OCI-LY3 (cell line): Measurements from ENCODE around the gene CDH23.

Experiments used
- H2AFZ ChIP-seq: fragments of 200-600, 300-600 bp; shearing (Covaris generic); 2 replicates; pipeline ENCODE4 v1.6.0; 2014; ENCODE audit warnings: antibody characterized with exemption, low read depth, low read length
- H3K27ac ChIP-seq: fragments of 200-600, 300-600 bp; sonication (generic); 2 replicates; pipeline ENCODE4 v1.5.1; 2014; ENCODE audit warnings: mild to moderate bottlenecking, low read length, moderate library complexity, mixed read lengths
- H3K27me3 ChIP-seq: fragments of 200-600, 300-600 bp; sonication (generic); 2 replicates; pipeline ENCODE4 v1.6.1; 2014; ENCODE audit warnings: low read depth, low read length, mixed read lengths
- H3K36me3 ChIP-seq: fragments of 200-600, 300-600 bp; sonication (generic); replicated peaks from 2 replicates; pipeline ENCODE3; 2014; ENCODE audit warnings: low read depth, low read length, mixed read lengths
- H3K4me1 ChIP-seq: fragments of 300-600, 200-600 bp; sonication (generic); 2 replicates; pipeline ENCODE4 v1.6.1; 2014; ENCODE audit warnings: low read length, mixed read lengths
- H3K4me2 ChIP-seq: fragments of 200-600, 300-600 bp; sonication (generic); 2 replicates; pipeline ENCODE4 v1.6.1; 2014; ENCODE audit warnings: low read length, mixed read lengths
- H3K4me3 ChIP-seq: fragments of 300-600, 200-600 bp; sonication (generic); 2 replicates; pipeline ENCODE4 v1.5.1; 2014; ENCODE audit warnings: antibody characterized with exemption, mild to moderate bottlenecking, low read length, moderate library complexity
- H3K79me2 ChIP-seq: fragments of 300-600, 200-600 bp; shearing (Covaris generic); 2 replicates; pipeline ENCODE4 v1.6.1; 2014; ENCODE audit warnings: mild to moderate bottlenecking, low read length, mixed read lengths
- H3K9ac ChIP-seq: fragments of 300-600, 200-600 bp; shearing (Covaris generic); 2 replicates; pipeline ENCODE4 v1.6.0; 2014; ENCODE audit warnings: mild to moderate bottlenecking, low read length, moderate library complexity
- H3K9me3 ChIP-seq: fragments of 200-600, 300-600 bp; shearing (Covaris generic); 2 replicates; pipeline ENCODE4 v1.6.1; 2014; ENCODE audit warnings: low read length, mixed read lengths; ENCODE audit not compliant: insufficient read depth
- H4K20me1 ChIP-seq: fragments of 200-600, 300-600 bp; sonication (generic); 2 replicates; pipeline ENCODE4 v1.6.1; 2016; ENCODE audit warnings: low read length, mixed read lengths; ENCODE audit not compliant: insufficient read depth
- CTCF ChIP-seq: fragments of 200-600, 300-600 bp; sonication (generic); IDR thresholded peaks from 2 replicates; pipeline ENCODE4 v1.5.1; 2014; ENCODE audit warnings: antibody characterized with exemption, low read length, low read depth
- EZH2phosphoT487 ChIP-seq: fragments of 200-600 bp; shearing (Covaris generic); IDR thresholded peaks from 2 replicates; pipeline ENCODE4 v1.6.1; 2018; ENCODE audit warnings: antibody characterized with exemption, mixed run types, low read depth

The CDH23 gene

GRCh38 chr10:71476228-71477011, 79.7 kb downstream of the CDH23 start:
- H3K9ac ChIP-seq: no peak overlapping the region
- no peak overlapping the region for H3K27ac ChIP-seq
- H3K4me3 ChIP-seq: no peak overlapping the region
- H3K36me3 ChIP-seq: no peaks in the 10 kb centered on the region
- H3K9me3 ChIP-seq: no peaks in the 10 kb centered on the region
- TF ChIP-seq CTCF (no peak), EZH2phosphoT487 (no peak)
- no peaks in the 10 kb centered on the region for H4K20me1 ChIP-seq
- H2AFZ ChIP-seq: no peak overlapping the region
- no peaks in the 10 kb centered on the region for H3K79me2 ChIP-seq
- H3K4me2 ChIP-seq: no peak overlapping the region
- H3K4me1 ChIP-seq: peaks cover 22% of the 10 kb centered on the region
- H3K27me3 ChIP-seq: peaks cover 16% of the 10 kb centered on the region; the same call in 1 of the 2 replicates

GRCh38 chr10:71478173-71478572, 81.5 kb downstream of the CDH23 start:
- H3K27ac ChIP-seq: no peak overlapping the region
- no peaks in the 10 kb centered on the region for H3K79me2 ChIP-seq
- TF ChIP-seq EZH2phosphoT487 (no peak), CTCF (no peak)
- no peaks in the 10 kb centered on the region for H3K9me3 ChIP-seq
- no peak overlapping the region for H3K4me2 ChIP-seq
- H3K36me3 ChIP-seq: no peaks in the 10 kb centered on the region
- H3K4me1 ChIP-seq: peaks cover 22% of the 10 kb centered on the region
- H3K4me3 ChIP-seq: no peak overlapping the region
- H3K27me3 ChIP-seq: peaks cover 16% of the 10 kb centered on the region; the same call in 1 of the 2 replicates
- H4K20me1 ChIP-seq: no peaks in the 10 kb centered on the region
- no peak overlapping the region for H2AFZ ChIP-seq
- H3K9ac ChIP-seq: no peak overlapping the region

GRCh38 chr10:71478813-71479365, 82.2 kb downstream of the CDH23 start:
- H3K79me2 ChIP-seq: no peaks in the 10 kb centered on the region
- H2AFZ ChIP-seq: no peak overlapping the region
- H4K20me1 ChIP-seq: no peaks in the 10 kb centered on the region
- H3K4me1 ChIP-seq: peaks cover 22% of the 10 kb centered on the region
- no peak overlapping the region for H3K27ac ChIP-seq
- H3K4me2 ChIP-seq: no peak overlapping the region
- no peaks in the 10 kb centered on the region for H3K36me3 ChIP-seq
- H3K9me3 ChIP-seq: no peaks in the 10 kb centered on the region
- TF ChIP-seq EZH2phosphoT487 (no peak), CTCF (no peak)
- H3K27me3 ChIP-seq: peaks cover 16% of the 10 kb centered on the region; the same call in 1 of the 2 replicates
- no peak overlapping the region for H3K9ac ChIP-seq
- H3K4me3 ChIP-seq: no peak overlapping the region

GRCh38 chr10:71479831-71480230, 83.1 kb downstream of the CDH23 start:
- Histone ChIP-seq H3K4me2 (no peak overlapping the region), H3K27ac (no peak overlapping the region), H3K79me2 (no peaks in the 10 kb centered on the region), H3K9ac (no peak overlapping the region), H3K27me3 (peaks cover 16% of the 10 kb centered on the region; the same call in 1 of the 2 replicates), H3K4me1 (peaks cover 19% of the 10 kb centered on the region), H3K36me3 (no peaks in the 10 kb centered on the region), H3K9me3 (no peaks in the 10 kb centered on the region), H3K4me3 (no peak overlapping the region), H4K20me1 (no peaks in the 10 kb centered on the region), H2AFZ (no peak overlapping the region)
- TF ChIP-seq CTCF: no peak
